NCI-H2227 (cell line): ENCODE data around the gene TTC9B.
"Not testable (repeated sequence)": the region's sequence is repeated elsewhere in the genome, so short reads cannot be mapped to it uniquely, and the experiment has no call there.

Source experiments
- DNase-seq: peaks from one replicate; lab custom pipeline; 2025; ENCODE audit not compliant: unreplicated experiment; lab: John Stamatoyannopoulos, UW

TTC9B gene

GRCh38 chr19:40175820-40176219, 42.4 kb downstream of the TTC9B start:
- no peak for DNase-seq

GRCh38 chr19:40174092-40174491, 44.1 kb downstream of the TTC9B start:
- DNase-seq = no peak

GRCh38 chr19:40171293-40171692, 46.9 kb downstream of the TTC9B start:
- not testable (repeated sequence) for DNase-seq

- DNase-seq = not testable (repeated sequence)
Observed at GRCh38 chr19:40170303-40170989, 47.7 kb downstream of the TTC9B start.

GRCh38 chr19:40169482-40170302, 48.5 kb downstream of the TTC9B start:
- not testable (repeated sequence) for DNase-seq
